GM18520 (cell line): ENCODE results near the gene C5.
"Not testable (repeated sequence)": the region's sequence is repeated elsewhere in the genome, so short reads cannot be mapped to it uniquely, and the experiment has no call there.

Experiments
- ATAC-seq: cut with Tn5 transposase; IDR thresholded peaks from one replicate; pipeline ENCODE4 v1.9.1; 2021; ENCODE audit not compliant: unreplicated experiment

Gene C5

DNA sequence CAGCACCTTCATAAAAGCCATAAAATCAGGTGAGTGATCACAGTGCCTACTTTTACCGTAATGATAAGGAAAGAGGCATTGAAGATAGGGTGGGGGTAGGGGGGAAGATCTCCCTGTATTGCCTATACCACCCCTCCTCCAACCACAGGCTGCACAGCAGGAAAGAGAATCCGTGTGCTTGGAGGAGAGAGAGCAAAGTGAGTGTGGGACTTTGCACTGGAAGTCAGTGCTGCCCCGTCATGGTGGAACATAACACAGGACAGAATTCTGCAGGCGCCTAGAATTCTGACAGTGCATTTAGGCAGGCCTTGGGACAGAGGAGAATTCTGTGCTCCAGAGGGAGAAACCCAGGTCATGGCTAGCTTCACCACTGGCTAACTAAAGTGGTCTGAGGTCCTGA lies 3.5 kb upstream of the C5 start:
- ATAC-seq = no peak

DNA sequence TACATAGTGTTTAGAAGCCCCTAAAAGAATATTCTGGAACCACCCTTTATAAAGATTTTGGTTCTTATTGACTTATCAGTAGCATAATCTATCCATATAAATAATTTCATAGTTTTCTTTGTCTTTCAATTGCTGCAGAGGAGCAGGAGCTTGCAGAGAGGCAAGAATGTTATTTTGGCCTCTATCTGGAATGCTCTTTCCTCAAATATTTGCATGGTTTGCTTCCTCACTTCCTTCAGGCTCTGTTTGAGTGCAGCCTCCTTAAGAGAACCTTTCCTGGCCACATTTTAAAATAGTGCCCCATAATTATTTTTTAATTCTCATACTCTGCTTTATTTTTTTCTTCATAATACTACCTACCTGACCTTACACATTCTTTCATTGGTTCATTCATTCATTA lies 1.5 kb downstream of the C5 start:
- ATAC-seq = no peak

GRCh38 chr9:121048175-121048574 lies 1.9 kb downstream of the C5 start:
- ATAC-seq = no peak

DNA sequence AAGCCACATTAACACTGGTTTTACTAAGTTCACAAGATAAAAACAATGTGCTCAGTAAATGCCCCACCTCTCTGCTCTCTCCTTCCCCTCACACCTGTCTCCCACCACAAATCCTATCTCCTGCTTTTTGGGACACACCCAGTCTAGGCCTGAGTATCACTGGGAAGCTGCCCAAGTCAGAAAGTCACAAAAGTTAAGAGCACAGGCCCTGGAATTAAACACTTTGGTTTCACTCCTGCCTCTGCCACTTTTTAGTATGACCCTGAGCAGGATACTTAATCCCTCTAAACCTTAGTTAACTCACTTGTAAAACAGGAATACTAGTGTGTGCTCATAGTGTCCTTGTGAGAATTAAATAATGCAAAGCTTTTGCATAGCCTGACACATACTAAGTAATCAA lies 11.3 kb downstream of the C5 start:
- ATAC-seq = no peak

DNA sequence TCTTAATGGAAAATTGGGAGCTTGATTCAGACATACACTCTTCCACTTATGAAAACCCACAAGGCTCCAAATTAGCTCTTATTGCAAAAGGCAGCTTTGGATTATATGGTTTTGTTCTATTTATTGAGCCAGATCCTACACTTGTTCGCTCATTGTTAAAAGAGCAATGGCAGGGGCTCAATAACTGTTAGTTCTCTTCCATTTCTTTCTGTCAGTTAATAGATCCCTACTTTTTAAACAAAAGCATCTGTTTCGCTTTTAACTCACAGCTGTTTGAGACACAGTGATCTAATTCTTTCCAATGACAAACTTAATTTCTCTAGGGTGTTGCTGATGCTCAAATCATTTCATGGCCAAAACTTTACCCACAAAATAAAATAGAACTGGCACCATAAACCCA lies 11.7 kb downstream of the C5 start:
- ATAC-seq = no peak

GRCh38 chr9:121035717-121036116 lies 14.4 kb downstream of the C5 start:
- ATAC-seq = not testable (repeated sequence)

DNA sequence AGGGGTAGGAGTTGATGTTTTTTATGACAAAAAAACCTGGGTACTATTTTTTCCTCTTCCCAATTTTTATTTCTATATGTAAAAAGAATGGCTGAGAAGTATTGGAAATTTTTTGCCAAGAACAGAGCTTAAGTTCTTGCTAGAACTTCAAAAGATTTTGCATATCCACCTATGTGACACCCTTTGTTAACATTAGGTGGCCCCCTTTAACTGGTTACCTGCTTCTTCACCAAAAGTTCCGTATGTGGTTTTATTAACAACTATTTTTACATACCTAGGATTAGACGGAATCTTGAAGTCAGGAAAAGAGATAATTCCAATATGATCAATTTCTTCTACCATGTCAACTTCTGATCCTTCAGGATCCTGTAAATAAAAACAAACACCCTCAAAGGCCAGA lies 15.5 kb downstream of the C5 start:
- no peak for ATAC-seq

GRCh38 chr9:121029469-121029868 lies 20.6 kb downstream of the C5 start:
- no peak for ATAC-seq

GRCh38 chr9:121028285-121028684 lies 21.8 kb downstream of the C5 start:
- not testable (repeated sequence) for ATAC-seq

DNA sequence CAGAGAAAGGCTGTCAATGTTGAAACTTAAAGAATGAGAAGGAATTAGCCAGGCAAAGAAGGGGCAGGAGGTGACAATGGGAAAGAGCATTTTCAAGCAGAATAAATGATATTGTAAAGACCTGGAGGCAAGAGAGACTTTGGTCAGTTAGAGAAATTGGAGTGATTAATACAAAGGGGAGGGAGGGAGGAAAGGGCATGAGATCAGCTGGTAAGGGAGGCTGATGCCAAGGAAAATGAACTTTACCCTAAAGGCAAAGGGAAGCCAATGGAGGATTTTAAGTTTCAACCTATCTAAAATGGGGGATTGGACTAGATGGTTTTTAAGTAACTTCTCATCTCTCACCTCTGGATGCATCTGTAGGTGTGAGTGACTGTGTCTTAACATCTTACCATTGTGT lies 23.3 kb downstream of the C5 start:
- no peak for ATAC-seq

- no peak for ATAC-seq
Observed at GRCh38 chr9:121026260-121026691, 23.8 kb downstream of the C5 start.

GRCh38 chr9:121024237-121024636 lies 25.8 kb downstream of the C5 start:
- ATAC-seq = no peak

DNA sequence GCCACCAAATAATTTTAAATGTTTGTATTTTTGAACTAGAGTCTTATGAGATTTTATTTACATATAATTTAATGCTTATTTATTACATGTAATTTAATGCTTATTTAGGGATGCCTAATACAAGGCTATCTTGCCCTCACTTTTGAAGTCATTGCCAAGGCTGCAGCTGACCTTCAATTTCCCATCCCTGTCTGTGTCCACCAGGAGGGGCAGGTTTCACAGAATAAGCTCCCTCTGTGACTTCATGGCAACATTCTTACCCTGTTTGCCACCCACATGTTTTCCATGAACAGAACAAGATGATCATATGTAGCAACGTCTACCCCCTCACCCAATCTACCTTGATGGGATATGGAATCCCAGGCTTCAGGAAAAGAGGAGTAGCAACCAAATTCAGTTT lies 27.0 kb downstream of the C5 start:
- ATAC-seq = no peak

DNA sequence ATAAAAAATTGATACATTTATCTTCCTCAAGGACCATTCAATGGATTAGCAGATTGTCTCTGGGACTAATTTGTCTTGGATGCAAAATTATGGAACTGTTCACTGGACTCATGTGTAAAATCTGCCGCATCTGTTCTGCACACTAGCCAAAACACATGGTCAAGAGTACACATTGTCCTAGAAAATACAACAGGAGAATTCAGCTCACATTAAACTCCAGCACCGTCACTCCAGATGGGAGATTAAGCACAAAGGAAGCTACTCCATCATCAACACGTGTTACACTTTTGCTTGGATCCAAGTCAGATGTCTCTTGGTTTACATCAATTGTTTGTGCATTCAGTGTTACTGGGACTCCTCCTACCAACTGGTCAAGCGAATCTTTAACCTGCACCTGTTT lies 28.8 kb downstream of the C5 start:
- ATAC-seq = no peak

GRCh38 chr9:121019273-121019672 lies 30.8 kb downstream of the C5 start:
- ATAC-seq = no peak

DNA sequence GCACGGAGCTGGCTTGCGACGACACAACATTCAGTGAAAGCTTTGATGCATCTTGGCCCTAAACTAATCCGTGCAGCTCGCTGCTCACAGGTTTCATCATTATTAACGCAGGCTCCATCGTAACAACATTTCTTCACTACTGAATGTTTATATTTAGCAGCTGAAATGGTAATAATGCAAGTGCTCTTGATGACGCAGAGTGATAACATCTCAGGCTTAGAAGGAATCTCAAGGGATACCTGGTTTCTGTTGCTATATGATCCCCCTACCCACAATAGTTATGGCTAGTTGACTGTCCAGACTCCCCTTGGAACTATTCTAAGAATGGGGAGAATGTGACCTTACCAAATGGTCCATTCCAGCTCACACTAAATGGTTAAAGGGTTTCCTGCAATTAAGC lies 36.2 kb downstream of the C5 start:
- ATAC-seq = no peak

DNA sequence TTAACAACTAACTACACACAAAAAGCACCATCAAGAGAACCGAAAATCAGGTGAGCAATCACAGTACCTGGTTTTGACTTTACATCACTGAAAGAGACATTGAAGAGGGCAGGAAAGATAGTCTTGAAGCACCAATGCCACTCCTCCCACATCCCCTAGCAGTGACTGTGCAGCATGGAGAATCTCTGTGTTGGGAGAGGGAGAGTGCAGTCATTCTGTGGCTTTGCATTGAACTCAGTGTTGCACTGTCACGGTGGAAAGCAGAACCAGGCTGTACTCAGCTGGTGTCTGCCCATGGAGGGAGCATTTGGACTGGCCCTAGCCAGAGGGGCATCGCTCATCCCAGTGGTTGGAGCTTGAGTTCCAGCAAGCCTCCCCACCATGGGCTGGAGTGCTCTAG lies 40.4 kb downstream of the C5 start:
- no peak for ATAC-seq

DNA sequence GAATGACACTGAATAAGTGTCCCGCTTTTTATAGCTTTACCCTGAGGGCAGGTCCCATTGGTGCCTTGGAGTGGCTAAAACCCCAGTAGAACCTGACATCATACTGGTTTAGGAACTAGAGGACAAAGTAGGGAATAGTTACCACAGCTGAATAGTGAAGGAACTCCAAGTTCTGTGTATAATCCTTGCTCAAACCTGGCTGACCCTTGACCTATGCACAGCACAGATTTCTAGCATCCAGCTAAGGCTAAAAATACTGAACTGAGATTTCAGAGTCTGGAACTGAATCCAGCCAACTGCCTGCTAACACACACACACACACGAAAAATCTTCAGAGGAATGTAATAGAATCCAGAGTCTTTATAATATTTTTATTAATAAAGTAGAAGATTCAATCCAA lies 50.8 kb downstream of the C5 start:
- ATAC-seq = no peak

GRCh38 chr9:120998111-120998510 lies 52.0 kb downstream of the C5 start:
- ATAC-seq = no peak

DNA sequence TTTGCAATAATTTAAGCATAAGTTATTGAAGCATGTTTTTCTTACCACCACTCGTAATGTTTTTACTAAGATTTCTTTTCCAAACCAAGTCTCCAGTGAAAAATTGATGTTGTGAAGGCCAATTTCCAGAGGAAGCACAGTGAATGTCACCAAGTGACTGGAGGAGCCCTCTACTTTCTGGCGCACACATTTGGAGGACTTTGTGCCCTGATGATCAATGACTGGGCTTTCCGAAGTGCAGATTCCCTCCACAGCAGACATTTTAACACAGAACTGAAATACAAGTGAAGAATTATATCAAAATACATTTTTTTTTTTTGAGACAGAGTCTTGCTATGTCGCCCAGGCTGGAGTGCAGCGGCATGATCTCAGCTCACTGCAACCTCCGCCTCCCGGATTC lies 52.6 kb downstream of the C5 start:
- no peak for ATAC-seq

DNA sequence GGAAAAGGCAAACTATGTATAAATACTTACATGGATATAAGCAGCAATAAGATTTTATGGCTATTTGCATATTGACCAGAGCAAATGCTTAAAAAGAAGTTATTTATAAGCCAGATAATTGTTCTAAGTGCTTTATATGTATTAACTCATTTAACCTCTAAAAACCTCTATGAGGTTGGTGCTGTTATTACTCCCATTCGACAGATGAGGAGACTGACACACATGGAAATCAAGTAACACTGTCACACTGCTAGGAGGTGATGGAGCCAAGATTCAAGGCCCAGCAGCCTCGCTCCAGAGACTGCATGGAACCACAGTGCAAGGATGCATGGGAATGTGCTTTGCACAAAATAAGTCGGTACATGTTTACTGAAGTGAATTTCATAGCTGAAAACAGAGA lies 53.7 kb downstream of the C5 start:
- no peak for ATAC-seq

GRCh38 chr9:120989065-120989464 lies 61.0 kb downstream of the C5 start:
- ATAC-seq = no peak

DNA sequence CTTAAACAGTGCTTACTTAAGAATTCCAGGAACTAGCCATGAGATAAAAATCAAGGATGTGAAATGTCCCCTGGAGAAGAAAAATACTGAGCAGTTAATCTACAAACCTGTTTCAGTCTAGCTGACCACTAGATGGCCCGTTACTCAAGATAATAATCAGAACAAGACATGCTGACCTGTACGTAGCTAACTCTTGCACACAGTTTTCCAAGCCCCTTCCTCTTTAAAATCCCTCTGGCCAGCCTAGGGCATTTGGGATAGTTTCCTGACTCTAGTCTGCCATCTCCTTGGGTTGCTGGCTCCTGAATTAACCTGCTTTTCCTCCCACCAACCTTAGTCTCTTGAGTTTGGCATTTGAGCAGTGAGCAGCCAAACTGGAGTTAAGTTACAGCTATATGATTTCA lies 64.3 kb downstream of the C5 start:
- no peak for ATAC-seq

DNA sequence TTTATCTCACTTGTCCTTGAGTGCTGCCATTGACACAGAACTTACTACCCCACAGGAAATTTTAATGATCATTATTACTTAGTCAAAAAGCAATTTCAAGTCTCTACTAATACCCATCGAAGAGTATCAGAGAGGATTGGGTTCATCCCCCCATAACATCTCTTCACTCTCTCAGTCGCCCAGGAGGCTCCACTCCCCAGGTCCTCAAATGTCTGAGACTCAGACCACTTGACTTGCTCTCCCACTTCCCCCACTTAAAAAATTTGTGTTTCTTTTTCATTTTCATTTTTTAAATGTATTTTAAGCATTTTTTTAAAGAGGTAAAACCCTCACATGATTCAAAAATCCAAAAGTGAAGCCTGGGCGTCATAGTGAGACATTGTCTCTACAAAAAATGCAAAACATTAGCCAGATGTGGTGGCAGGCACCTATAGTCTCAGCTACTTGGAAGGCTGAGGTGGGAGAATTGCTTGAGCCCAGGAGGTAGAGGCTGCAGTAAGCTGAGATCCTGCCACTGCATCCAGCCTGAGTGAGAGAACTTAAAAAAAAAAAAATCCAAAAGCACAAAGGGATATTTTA lies 66.7 kb downstream of the C5 start:
- no peak for ATAC-seq
